H1 (cell line): Measurements from ENCODE around the gene CFAP157. TPM values are rescaled to one million over a fixed set of nuclear protein-coding genes. Genes with fewer than 3 reads are reported as not detected.

Experiments used
- polyA plus RNA-seq, 7 experiments: library from polyadenylated mRNA; depleted of rRNA in 3 of 7; stranded (reverse) in 5 of 7; unstranded in 2 of 7; fragments of >200 nt in 5 of 7; fragments of 200-250 nt in 2 of 7; gene quantifications; 1 replicate in 5 of 7; 2 replicates in 1 of 7; 4 replicates in 1 of 7; pipeline versions ENCODE4 v1.2.1 to v1.2.3, GENCODE V29; 2011 to 2013; ENCODE audit warnings: missing spikeins in 2 of 7, mixed read lengths in 2 of 7
- total RNA-seq: library from RNA; stranded (reverse); fragmentation: NEBNext Ultra II Directional; extraction: Animal tissue kit (Norgen Biotek cat#: 25700); gene quantifications from 2 replicates; pipeline ENCODE4 v1.2.1, GENCODE V29; 2021

The CFAP157 gene
- total and polyA plus RNA-seq, 2 of the 8 experiments (the other 6 are each of a cell fraction or from before 2014, with no cell fraction given), result not detected

Other genes starting within 250 kb of the CFAP157 start
- gene STXBP1, start 94.7 kb upstream of the CFAP157 start, total RNA-seq, result 60.9 and 61.9 TPM in 2 replicates
- gene STXBP1, start 94.7 kb upstream of the CFAP157 start, polyA plus RNA-seq (2011; rRNA removed), result 11.5 and 19.4 TPM in 2 replicates
- 11.1 and 11.2 TPM in 2 replicates for gene PTRH1, start 8.7 kb downstream of the CFAP157 start, total RNA-seq
- gene PTRH1, start 8.7 kb downstream of the CFAP157 start, polyA plus RNA-seq (2011; rRNA removed), result 19.8 and 26.4 TPM in 2 replicates
- not detected in 2 replicates for gene TTC16, start 9.1 kb downstream of the CFAP157 start, total RNA-seq
- 0.03 TPM in 2 replicates for gene TTC16, start 9.1 kb downstream of the CFAP157 start, polyA plus RNA-seq (2011; rRNA removed)
- 18.4 and 18.7 TPM in 2 replicates for gene TOR2A, start 28.3 kb downstream of the CFAP157 start, total RNA-seq
- gene TOR2A, start 28.3 kb downstream of the CFAP157 start, polyA plus RNA-seq (2011; rRNA removed), result 24.9 and 34.2 TPM in 2 replicates
- gene SH2D3C, start 71.7 kb downstream of the CFAP157 start, total RNA-seq, result 6.4 and 7.3 TPM in 2 replicates
- 8.1 and 12.3 TPM in 2 replicates for gene SH2D3C, start 71.7 kb downstream of the CFAP157 start, polyA plus RNA-seq (2011; rRNA removed)
- gene CDK9, start 79.0 kb downstream of the CFAP157 start, total RNA-seq, result 86.3 and 87.5 TPM in 2 replicates
- 69.1 and 94.0 TPM in 2 replicates for gene CDK9, start 79.0 kb downstream of the CFAP157 start, polyA plus RNA-seq (2011; rRNA removed)
- 62.4 and 63.7 TPM in 2 replicates for gene FPGS, start 95.9 kb downstream of the CFAP157 start, total RNA-seq
- gene FPGS, start 95.9 kb downstream of the CFAP157 start, polyA plus RNA-seq (2011; rRNA removed), result 83.0 and 125 TPM in 2 replicates
- gene ENG, start 147.7 kb downstream of the CFAP157 start, total RNA-seq, result 4.2 and 4.4 TPM in 2 replicates
- gene ENG, start 147.7 kb downstream of the CFAP157 start, polyA plus RNA-seq (2011; rRNA removed), result 1.8 and 3.2 TPM in 2 replicates
- gene AK1, start 170.7 kb downstream of the CFAP157 start, total RNA-seq, result 35.9 and 37.9 TPM in 2 replicates
- 39.2 and 44.1 TPM in 2 replicates for gene AK1, start 170.7 kb downstream of the CFAP157 start, polyA plus RNA-seq (2011; rRNA removed)
- gene ST6GALNAC6, start 192.6 kb downstream of the CFAP157 start, total RNA-seq, result 37.7 and 43.7 TPM in 2 replicates
- gene ST6GALNAC6, start 192.6 kb downstream of the CFAP157 start, polyA plus RNA-seq (2011; rRNA removed), result 64.4 and 72.9 TPM in 2 replicates
- 21.8 and 27.0 TPM in 2 replicates for gene ST6GALNAC4, start 210.1 kb downstream of the CFAP157 start, total RNA-seq
- gene ST6GALNAC4, start 210.1 kb downstream of the CFAP157 start, polyA plus RNA-seq (2011; rRNA removed), result 34.1 and 49.5 TPM in 2 replicates
- gene PIP5KL1, start 223.8 kb downstream of the CFAP157 start, total RNA-seq, result 12.2 and 13.4 TPM in 2 replicates
- gene PIP5KL1, start 223.8 kb downstream of the CFAP157 start, polyA plus RNA-seq (2011; rRNA removed), result 15.4 and 27.4 TPM in 2 replicates
- gene DPM2, start 230.9 kb downstream of the CFAP157 start, total RNA-seq, result 45.4 and 48.8 TPM in 2 replicates
- gene DPM2, start 230.9 kb downstream of the CFAP157 start, polyA plus RNA-seq (2011; rRNA removed), result 95.4 and 110 TPM in 2 replicates